Measurements from ENCODE around the gene SHF.

Gene SHF

DNA sequence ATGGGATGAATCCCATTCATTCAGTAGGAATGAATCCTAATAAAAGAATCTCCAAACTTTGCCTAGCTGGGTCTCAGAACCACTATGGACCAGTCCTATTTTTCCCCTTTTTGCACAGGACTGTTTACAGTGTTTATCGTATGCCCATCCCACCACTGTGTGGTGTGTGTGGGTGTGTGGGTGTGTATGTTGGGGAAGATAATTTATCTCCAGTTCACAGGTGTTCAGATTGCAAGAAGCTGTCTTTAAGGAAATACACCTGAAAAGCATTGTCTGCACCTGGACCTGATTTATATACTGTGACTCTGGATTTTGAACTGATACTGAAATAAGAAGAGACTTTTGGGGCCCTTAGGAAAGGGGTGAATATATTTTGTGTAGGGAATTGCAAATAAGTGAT is 24.7 kb upstream of the SHF start:
- Histone ChIP-seq H3K14ac (ENCODE audit: low read length) (no peak overlapping the region), H4K12ac (ENCODE audit: low read depth, low read length) (no peak overlapping the region), H3K36me3 (ENCODE audit: control insufficient read depth in 1 of 2, insufficient read depth in 2 of 2, low read length in 2 of 2) (no peaks in the 10 kb centered on the region), H4K91ac (ENCODE audit: low read depth, low read length) (no peak overlapping the region), H2AFZ (ENCODE audit: insufficient read depth, low read length, poor library complexity) (no peak overlapping the region), H3K9me3 (ENCODE audit: insufficient read depth, low read depth, low read length) (no peaks in the 10 kb centered on the region), H2BK5ac (ENCODE audit: low read depth, low read length, poor library complexity) (no peak overlapping the region), H3K4me3 (ENCODE audit: low read depth, low read length) (no peak overlapping the region), H3K79me2 (ENCODE audit: control insufficient read depth, insufficient read depth, low read length, poor library complexity) (no peaks in the 10 kb centered on the region), H2BK12ac (ENCODE audit: low read length) (no peak overlapping the region), H3K27me3 (ENCODE audit: insufficient read depth, low read length) (no peaks in the 10 kb centered on the region), H3K4me1 (ENCODE audit: control insufficient read depth in 1 of 2, insufficient read depth in 2 of 2, low read length in 2 of 2) (no peaks in the 10 kb centered on the region), H3K9ac (ENCODE audit: low read length) (no peak overlapping the region), H3K27ac (ENCODE audit: low read depth, low read length) (no peak overlapping the region), H4K8ac (ENCODE audit: low read depth, low read length) (no peak overlapping the region), H2AK5ac (ENCODE audit: low read length) (no peak overlapping the region), H3K4me2 (ENCODE audit: low read length) (no peak overlapping the region), H3K23ac (ENCODE audit: low read length) (no peak overlapping the region), H3K4ac (ENCODE audit: low read depth, low read length) (no peak overlapping the region), H2BK120ac (ENCODE audit: insufficient read depth, low read length, poor library complexity) (no peak overlapping the region), H3K79me1 (ENCODE audit: low read length) (no peaks in the 10 kb centered on the region), H3K18ac (ENCODE audit: low read length) (no peak overlapping the region)
- no CpG with 5 or more reads among the region's 1 CpG for WGBS (ENCODE audit: extremely low coverage, insufficient coverage, insufficient read length)
- no peak for DNase-seq

- no peak overlapping the region for H2AFZ ChIP-seq (ENCODE audit: insufficient read depth, low read length, poor library complexity)
- H3K27me3 ChIP-seq (ENCODE audit: insufficient read depth, low read length) = no peaks in the 10 kb centered on the region
- no peak overlapping the region for H3K4me2 ChIP-seq (ENCODE audit: low read length)
- H3K79me2 ChIP-seq (ENCODE audit: control insufficient read depth, insufficient read depth, low read length, poor library complexity) = peaks cover 1% of the 10 kb centered on the region
- no peak overlapping the region for H2BK12ac ChIP-seq (ENCODE audit: low read length)
- peaks cover 4% of the 10 kb centered on the region for H3K79me1 ChIP-seq (ENCODE audit: low read length)
- no peak overlapping the region for H3K18ac ChIP-seq (ENCODE audit: low read length)
- H3K27ac ChIP-seq (ENCODE audit: low read depth, low read length) = no peak overlapping the region
- H3K36me3 ChIP-seq (ENCODE audit: control insufficient read depth in 1 of 2, insufficient read depth in 2 of 2, low read length in 2 of 2) = no peaks in the 10 kb centered on the region
- H3K9ac ChIP-seq (ENCODE audit: low read length) = no peak overlapping the region
- DNase-seq = peak; percentile 72 to 78
- no peaks in the 10 kb centered on the region for H3K4me1 ChIP-seq (ENCODE audit: control insufficient read depth in 1 of 2, insufficient read depth in 2 of 2, low read length in 2 of 2)
- WGBS (ENCODE audit: extremely low coverage, insufficient coverage, insufficient read length) = no CpG with 5 or more reads among the region's 2 CpGs
- H3K23ac ChIP-seq (ENCODE audit: low read length) = no peak overlapping the region
- no peaks in the 10 kb centered on the region for H3K9me3 ChIP-seq (ENCODE audit: insufficient read depth, low read depth, low read length)
- H3K14ac ChIP-seq (ENCODE audit: low read length) = no peak overlapping the region
- H2BK120ac ChIP-seq (ENCODE audit: insufficient read depth, low read length, poor library complexity) = no peak overlapping the region
- H4K8ac ChIP-seq (ENCODE audit: low read depth, low read length) = no peak overlapping the region
- no peak overlapping the region for H4K91ac ChIP-seq (ENCODE audit: low read depth, low read length)
- no peak overlapping the region for H3K4me3 ChIP-seq (ENCODE audit: low read depth, low read length)
- H4K12ac ChIP-seq (ENCODE audit: low read depth, low read length) = no peak overlapping the region
- no peak overlapping the region for H2AK5ac ChIP-seq (ENCODE audit: low read length)
- no peak overlapping the region for H3K4ac ChIP-seq (ENCODE audit: low read depth, low read length)
- H2BK5ac ChIP-seq (ENCODE audit: low read depth, low read length, poor library complexity) = no peak overlapping the region
Observed at GRCh38 chr15:45205192-45205591, 17.4 kb upstream of the SHF start.

- no peak overlapping the region for H4K91ac ChIP-seq (ENCODE audit: low read depth, low read length)
- no peaks in the 10 kb centered on the region for H3K9me3 ChIP-seq (ENCODE audit: insufficient read depth, low read depth, low read length)
- no peak for DNase-seq
- no peak overlapping the region for H3K23ac ChIP-seq (ENCODE audit: low read length)
- H2AFZ ChIP-seq (ENCODE audit: insufficient read depth, low read length, poor library complexity) = no peak overlapping the region
- H3K18ac ChIP-seq (ENCODE audit: low read length) = no peak overlapping the region
- no CpG with 5 or more reads among the region's 4 CpGs for WGBS (ENCODE audit: extremely low coverage, insufficient coverage, insufficient read length)
- H3K79me1 ChIP-seq (ENCODE audit: low read length) = peaks cover 4% of the 10 kb centered on the region
- no peak overlapping the region for H2BK12ac ChIP-seq (ENCODE audit: low read length)
- no peak overlapping the region for H4K12ac ChIP-seq (ENCODE audit: low read depth, low read length)
- H3K27me3 ChIP-seq (ENCODE audit: insufficient read depth, low read length) = no peaks in the 10 kb centered on the region
- H3K4ac ChIP-seq (ENCODE audit: low read depth, low read length) = no peak overlapping the region
- H3K4me3 ChIP-seq (ENCODE audit: low read depth, low read length) = no peak overlapping the region
- no peak overlapping the region for H3K9ac ChIP-seq (ENCODE audit: low read length)
- H4K8ac ChIP-seq (ENCODE audit: low read depth, low read length) = no peak overlapping the region
- no peaks in the 10 kb centered on the region for H3K36me3 ChIP-seq (ENCODE audit: control insufficient read depth in 1 of 2, insufficient read depth in 2 of 2, low read length in 2 of 2)
- H3K4me1 ChIP-seq (ENCODE audit: control insufficient read depth in 1 of 2, insufficient read depth in 2 of 2, low read length in 2 of 2) = no peaks in the 10 kb centered on the region
- no peak overlapping the region for H3K27ac ChIP-seq (ENCODE audit: low read depth, low read length)
- no peak overlapping the region for H2BK120ac ChIP-seq (ENCODE audit: insufficient read depth, low read length, poor library complexity)
- no peak overlapping the region for H3K4me2 ChIP-seq (ENCODE audit: low read length)
- H2BK5ac ChIP-seq (ENCODE audit: low read depth, low read length, poor library complexity) = no peak overlapping the region
- H3K79me2 ChIP-seq (ENCODE audit: control insufficient read depth, insufficient read depth, low read length, poor library complexity) = peaks cover 1% of the 10 kb centered on the region
- no peak overlapping the region for H2AK5ac ChIP-seq (ENCODE audit: low read length)
- no peak overlapping the region for H3K14ac ChIP-seq (ENCODE audit: low read length)
Observed at GRCh38 chr15:45203182-45203581, 15.4 kb upstream of the SHF start.

- H3K14ac ChIP-seq (ENCODE audit: low read length) = no peak overlapping the region
- H3K36me3 ChIP-seq (ENCODE audit: control insufficient read depth in 1 of 2, insufficient read depth in 2 of 2, low read length in 2 of 2) = no peaks in the 10 kb centered on the region
- no peak overlapping the region for H4K91ac ChIP-seq (ENCODE audit: low read depth, low read length)
- H3K4me3 ChIP-seq (ENCODE audit: low read depth, low read length) = no peak overlapping the region
- H2AFZ ChIP-seq (ENCODE audit: insufficient read depth, low read length, poor library complexity) = no peak overlapping the region
- H3K27ac ChIP-seq (ENCODE audit: low read depth, low read length) = no peak overlapping the region
- H4K12ac ChIP-seq (ENCODE audit: low read depth, low read length) = no peak overlapping the region
- no peaks in the 10 kb centered on the region for H3K27me3 ChIP-seq (ENCODE audit: insufficient read depth, low read length)
- H3K79me2 ChIP-seq (ENCODE audit: control insufficient read depth, insufficient read depth, low read length, poor library complexity) = peaks cover 1% of the 10 kb centered on the region
- H2BK12ac ChIP-seq (ENCODE audit: low read length) = no peak overlapping the region
- WGBS (ENCODE audit: extremely low coverage, insufficient coverage, insufficient read length) = no CpG with 5 or more reads among the region's 7 CpGs
- H3K4me2 ChIP-seq (ENCODE audit: low read length) = no peak overlapping the region
- H2BK120ac ChIP-seq (ENCODE audit: insufficient read depth, low read length, poor library complexity) = no peak overlapping the region
- H3K4ac ChIP-seq (ENCODE audit: low read depth, low read length) = no peak overlapping the region
- H3K23ac ChIP-seq (ENCODE audit: low read length) = no peak overlapping the region
- H2BK5ac ChIP-seq (ENCODE audit: low read depth, low read length, poor library complexity) = no peak overlapping the region
- H3K9me3 ChIP-seq (ENCODE audit: insufficient read depth, low read depth, low read length) = no peaks in the 10 kb centered on the region
- no peak overlapping the region for H4K8ac ChIP-seq (ENCODE audit: low read depth, low read length)
- H3K18ac ChIP-seq (ENCODE audit: low read length) = no peak overlapping the region
- no peak for DNase-seq
- peaks cover 4% of the 10 kb centered on the region for H3K79me1 ChIP-seq (ENCODE audit: low read length)
- no peaks in the 10 kb centered on the region for H3K4me1 ChIP-seq (ENCODE audit: control insufficient read depth in 1 of 2, insufficient read depth in 2 of 2, low read length in 2 of 2)
- H3K9ac ChIP-seq (ENCODE audit: low read length) = no peak overlapping the region
- H2AK5ac ChIP-seq (ENCODE audit: low read length) = no peak overlapping the region
Observed at GRCh38 chr15:45201869-45202268, 14.1 kb upstream of the SHF start.

GRCh38 chr15:45201557-45201859 is 13.7 kb upstream of the SHF start:
- Histone ChIP-seq H3K36me3 (ENCODE audit: control insufficient read depth in 1 of 2, insufficient read depth in 2 of 2, low read length in 2 of 2) (no peaks in the 10 kb centered on the region), H4K8ac (ENCODE audit: low read depth, low read length) (no peak overlapping the region), H3K23ac (ENCODE audit: low read length) (no peak overlapping the region), H3K79me1 (ENCODE audit: low read length) (peaks cover 4% of the 10 kb centered on the region), H3K4ac (ENCODE audit: low read depth, low read length) (no peak overlapping the region), H3K4me3 (ENCODE audit: low read depth, low read length) (no peak overlapping the region), H3K4me2 (ENCODE audit: low read length) (no peak overlapping the region), H2BK5ac (ENCODE audit: low read depth, low read length, poor library complexity) (no peak overlapping the region), H3K9ac (ENCODE audit: low read length) (no peak overlapping the region), H3K9me3 (ENCODE audit: insufficient read depth, low read depth, low read length) (no peaks in the 10 kb centered on the region), H3K79me2 (ENCODE audit: control insufficient read depth, insufficient read depth, low read length, poor library complexity) (peaks cover 1% of the 10 kb centered on the region), H2AK5ac (ENCODE audit: low read length) (no peak overlapping the region), H4K12ac (ENCODE audit: low read depth, low read length) (no peak overlapping the region), H3K14ac (ENCODE audit: low read length) (no peak overlapping the region), H3K18ac (ENCODE audit: low read length) (no peak overlapping the region), H2BK12ac (ENCODE audit: low read length) (no peak overlapping the region), H3K27ac (ENCODE audit: low read depth, low read length) (no peak overlapping the region), H3K27me3 (ENCODE audit: insufficient read depth, low read length) (no peaks in the 10 kb centered on the region), H3K4me1 (ENCODE audit: control insufficient read depth in 1 of 2, insufficient read depth in 2 of 2, low read length in 2 of 2) (no peaks in the 10 kb centered on the region), H2AFZ (ENCODE audit: insufficient read depth, low read length, poor library complexity) (no peak overlapping the region), H4K91ac (ENCODE audit: low read depth, low read length) (no peak overlapping the region), H2BK120ac (ENCODE audit: insufficient read depth, low read length, poor library complexity) (no peak overlapping the region)
- no peak for DNase-seq
- no CpG with 5 or more reads among the region's 3 CpGs for WGBS (ENCODE audit: extremely low coverage, insufficient coverage, insufficient read length)

Measured in trophoblast cell (in vitro differentiated cells and primary cell).